Thyroid gland (tissue), 4 donors: ENCODE data around the gene FNIP1. TPM values are rescaled to one million over a fixed set of nuclear protein-coding genes. Genes with fewer than 3 reads are reported as not detected.
"Not testable (repeated sequence)": the region's sequence is repeated elsewhere in the genome, so short reads cannot be mapped to it uniquely, and the experiment has no call there.

Experiments
- DNase-seq, 2 donors: peaks; one replicate each; pipeline ENCODE4 v3.0.0-alpha.2; 2019
- H3K27ac ChIP-seq, 3 donors: fragments of 200-600 bp; sonication (generic); 1 replicate in 2 of 3; 2 replicates in 1 of 3; pipeline ENCODE4 v1.5.1; 2016 to 2019; ENCODE audit warnings: mild to moderate bottlenecking in 1 of 3, moderate library complexity in 1 of 3
- H3K27me3 ChIP-seq: fragments of 200-600 bp; sonication (generic); one replicate; pipeline ENCODE4 v1.5.1; 2019
- H3K36me3 ChIP-seq, 2 donors: fragments of 200-600 bp; sonication (generic); one replicate each; pipeline ENCODE4 v1.5.1; 2016 to 2019
- H3K4me1 ChIP-seq, 2 donors: fragments of 200-600 bp; sonication (generic); one replicate each; pipeline ENCODE4 v1.5.1; 2017 to 2019
- H3K4me3 ChIP-seq, 3 donors: fragments of 200-600 bp; sonication (generic); replicated peaks in 1 of 3; 1 replicate in 2 of 3; 2 replicates in 1 of 3; pipeline ENCODE4 v1.5.1; 2016; ENCODE audit warnings: mild to moderate bottlenecking in 1 of 3
- H3K9me3 ChIP-seq: fragments of 200-600 bp; sonication (generic); one replicate; pipeline ENCODE4 v1.5.1; 2017
- POLR2A ChIP-seq, 2 donors: fragments of 450-650 bp; IDR thresholded peaks; one replicate each; pipeline ENCODE4 v1.6.1; 2017; ENCODE audit warnings: antibody characterized with exemption in 2 of 2, mild to moderate bottlenecking in 2 of 2, moderate library complexity in 1 of 2
- WGBS, 2 donors: methylation state at CpG; one replicate each; pipeline ENCODE4 v1.1.5; 2017; 5-methylcytosine and 5-hydroxymethylcytosine counted together
- intact Hi-C: fragments of 100-400 bp; cut with DNase I; formaldehyde crosslinking; loops from one replicate; pipeline ENCODE4 v1.15.1; 2023
- total RNA-seq, 4 donors: library from RNA; depleted of rRNA; stranded (reverse); fragments of >200 nt; gene quantifications; one replicate each; pipeline ENCODE4 v1.2.3, GENCODE V29; 2016
- TF ChIP-seq, protein P1 (sequence below), 6 experiments: fragments of 200-600 bp in 3 of 6; fragments of 450-650 bp in 3 of 6; sonication (generic) in 3 of 6; IDR thresholded peaks; one replicate each; pipeline ENCODE4 v1.5.1; 2016 to 2019; ENCODE audit warnings: antibody characterized with exemption in 6 of 6, mild to moderate bottlenecking in 2 of 6, inconsistent platforms in 1 of 6, moderate library complexity in 1 of 6

The FNIP1 gene
- total RNA-seq: 10 to 100 TPM; 55.3 to 91.7 (median 65.3) TPM

DNA sequence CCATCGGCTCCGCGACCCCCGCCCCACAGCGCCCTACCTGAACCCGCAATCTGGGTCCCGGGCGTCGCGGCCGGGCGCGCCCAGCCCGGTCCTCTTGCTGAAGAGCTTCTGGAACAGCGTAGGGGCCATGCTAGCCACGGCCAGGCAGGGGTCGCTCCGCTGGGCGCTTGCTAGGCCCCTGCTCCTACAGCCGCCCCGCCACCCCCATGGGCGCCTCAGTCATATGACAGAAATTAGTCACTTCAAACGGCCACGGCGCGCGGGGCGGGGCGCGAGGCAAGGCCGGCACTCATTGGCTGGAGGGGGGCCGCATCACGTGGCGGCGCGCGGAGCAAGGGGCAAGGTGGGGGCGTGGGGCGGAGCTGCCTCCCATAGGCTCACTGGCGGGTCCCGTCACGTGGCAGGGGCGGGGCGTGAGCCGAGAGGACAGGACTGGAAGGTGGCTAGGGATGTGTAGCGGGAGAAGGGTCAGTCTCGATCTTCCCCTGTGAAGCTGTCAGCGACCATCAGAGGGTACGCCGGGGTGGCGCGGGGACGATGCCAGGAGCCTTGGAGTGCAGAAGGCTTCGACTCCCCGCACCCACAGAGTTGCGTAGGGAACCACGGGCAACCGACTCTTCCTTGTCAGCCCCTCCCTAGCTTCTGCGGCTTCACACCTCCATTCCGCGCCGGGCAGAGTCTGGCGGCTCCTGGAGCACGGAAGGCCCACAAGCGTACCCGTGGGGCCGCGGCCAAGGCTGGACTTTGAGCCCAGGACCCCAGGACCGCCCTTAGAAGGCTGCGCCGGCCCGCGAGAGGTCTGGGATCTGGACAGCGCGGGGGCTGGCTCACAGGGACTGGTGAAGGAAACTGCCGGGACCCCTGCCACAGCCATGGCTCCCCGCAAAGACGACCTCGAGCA is at the start of gene FNIP1:
Gene FNIP1 (minus strand): TSS at position 225 of the 901 bp plus-strand sequence. CDS start 96 bp downstream, at position 129.
- TF ChIP-seq, protein P1, sequence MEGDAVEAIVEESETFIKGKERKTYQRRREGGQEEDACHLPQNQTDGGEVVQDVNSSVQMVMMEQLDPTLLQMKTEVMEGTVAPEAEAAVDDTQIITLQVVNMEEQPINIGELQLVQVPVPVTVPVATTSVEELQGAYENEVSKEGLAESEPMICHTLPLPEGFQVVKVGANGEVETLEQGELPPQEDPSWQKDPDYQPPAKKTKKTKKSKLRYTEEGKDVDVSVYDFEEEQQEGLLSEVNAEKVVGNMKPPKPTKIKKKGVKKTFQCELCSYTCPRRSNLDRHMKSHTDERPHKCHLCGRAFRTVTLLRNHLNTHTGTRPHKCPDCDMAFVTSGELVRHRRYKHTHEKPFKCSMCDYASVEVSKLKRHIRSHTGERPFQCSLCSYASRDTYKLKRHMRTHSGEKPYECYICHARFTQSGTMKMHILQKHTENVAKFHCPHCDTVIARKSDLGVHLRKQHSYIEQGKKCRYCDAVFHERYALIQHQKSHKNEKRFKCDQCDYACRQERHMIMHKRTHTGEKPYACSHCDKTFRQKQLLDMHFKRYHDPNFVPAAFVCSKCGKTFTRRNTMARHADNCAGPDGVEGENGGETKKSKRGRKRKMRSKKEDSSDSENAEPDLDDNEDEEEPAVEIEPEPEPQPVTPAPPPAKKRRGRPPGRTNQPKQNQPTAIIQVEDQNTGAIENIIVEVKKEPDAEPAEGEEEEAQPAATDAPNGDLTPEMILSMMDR (IDR thresholded peaks at IDR 0.05): no peak
- TF ChIP-seq POLR2A (IDR thresholded peaks at IDR 0.05): peak; percentile 88 to 97
- intact Hi-C loops: loop anchor here (10.0 kb wide), 1 partner anchor 162 kb away; the partner anchor contains the start of gene RAPGEF6
- Histone ChIP-seq H3K4me1 (peaks cover 6 to 8% of the 10 kb centered on the region in 2 donors), H3K27me3 (no peaks in the 10 kb centered on the region), H3K9me3 (no peaks in the 10 kb centered on the region), H3K27ac (peak within 1 kb of the TSS; percentile 99 to 100 (median 100)), H3K36me3 (no peaks in the 10 kb centered on the region), H3K4me3 (peak within 1 kb of the TSS; percentile 49 to 98 (median 56))
- WGBS, 2 donors: 1 to 2% methylated on average over 29 to 52 of the region's 79 CpGs
- peak; percentile 100 for DNase-seq

DNA sequence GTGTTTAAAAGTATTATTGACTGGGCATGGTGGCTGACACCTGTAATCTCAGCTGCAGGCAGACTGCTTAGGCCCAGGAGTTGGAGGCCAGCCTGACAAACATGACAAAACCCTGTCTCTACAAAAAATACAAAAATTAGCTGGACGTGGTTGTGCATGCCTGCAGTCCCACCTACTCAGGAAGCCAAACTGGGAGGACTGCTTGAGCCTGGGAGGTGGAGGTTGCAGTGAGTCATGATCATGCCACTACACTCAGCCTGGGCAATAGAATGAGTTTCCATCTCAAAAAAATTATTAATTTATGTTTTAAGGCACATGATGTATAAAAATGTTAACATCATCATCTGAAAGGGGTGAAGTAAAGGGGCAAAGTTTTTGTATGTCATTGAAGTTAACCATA is 49.7 kb upstream of the FNIP1 start:
- Histone ChIP-seq H3K27me3 (no peaks in the 10 kb centered on the region), H3K9me3 (no peaks in the 10 kb centered on the region), H3K4me1 (no peaks in the 10 kb centered on the region), H3K4me3 (no peak overlapping the region), H3K27ac (no peak overlapping the region), H3K36me3 (no peaks in the 10 kb centered on the region)
- intact Hi-C loops: no loop called here
- 58 to 75% methylated on average over 1 of the region's 1 CpG for WGBS, 2 donors
- DNase-seq: no peak
- TF ChIP-seq, protein P1 (IDR thresholded peaks at IDR 0.05): no peak
- no peak for TF ChIP-seq POLR2A (IDR thresholded peaks at IDR 0.05)

DNA sequence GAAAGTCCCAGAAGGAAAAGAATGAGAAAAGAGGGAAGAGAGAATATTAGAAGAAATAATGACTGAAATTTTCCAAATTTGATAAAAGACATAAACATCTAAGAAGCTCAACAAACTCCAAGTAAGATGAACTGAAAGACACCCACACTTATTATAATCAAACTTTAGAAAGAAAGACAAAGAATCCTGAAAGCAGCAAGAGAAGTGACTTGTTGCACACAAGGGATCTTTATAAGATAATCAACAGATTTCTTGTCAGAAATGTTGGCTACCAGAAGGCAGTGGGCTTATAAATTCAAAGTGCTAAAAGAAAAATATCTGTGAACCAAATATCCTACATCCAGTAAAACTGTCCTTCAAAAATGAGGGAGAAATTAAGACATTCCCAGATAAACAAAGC is 49.0 kb upstream of the FNIP1 start:
- no peak for TF ChIP-seq POLR2A (IDR thresholded peaks at IDR 0.05)
- TF ChIP-seq, protein P1 (IDR thresholded peaks at IDR 0.05): no peak
- Histone ChIP-seq H3K4me1 (no peaks in the 10 kb centered on the region), H3K36me3 (no peaks in the 10 kb centered on the region), H3K4me3 (no peak overlapping the region), H3K9me3 (no peaks in the 10 kb centered on the region), H3K27me3 (no peaks in the 10 kb centered on the region), H3K27ac (no peak overlapping the region)
- no peak for DNase-seq
- intact Hi-C loops: no loop called here

DNA sequence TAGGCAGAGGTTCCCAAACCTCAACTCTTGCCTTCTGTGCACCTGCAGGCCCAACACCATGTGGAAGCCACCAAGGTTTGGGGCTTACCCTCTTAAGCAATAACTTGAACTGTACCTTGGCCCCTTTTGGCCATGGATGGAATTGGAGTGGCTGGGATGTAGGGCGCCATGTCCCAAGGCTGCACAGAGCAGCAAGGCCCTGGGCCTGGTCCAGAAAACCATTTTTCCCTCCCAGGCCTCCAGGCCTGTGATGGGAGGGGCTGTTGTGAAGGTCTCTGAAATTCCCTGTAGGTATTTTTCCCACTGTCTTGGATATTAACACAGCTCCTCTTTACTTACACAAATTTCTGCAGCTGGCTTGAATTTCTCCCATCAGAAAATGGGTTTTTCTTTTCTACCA is 46.2 kb upstream of the FNIP1 start:
- intact Hi-C loops, DNase-seq, H3K36me3 ChIP-seq, H3K27me3 ChIP-seq, H3K4me1 ChIP-seq, H3K9me3 ChIP-seq, H3K4me3 ChIP-seq, H3K27ac ChIP-seq: not testable (repeated sequence)
- WGBS, 2 donors: 80 to 100% methylated on average over 1 of the region's 1 CpG

DNA sequence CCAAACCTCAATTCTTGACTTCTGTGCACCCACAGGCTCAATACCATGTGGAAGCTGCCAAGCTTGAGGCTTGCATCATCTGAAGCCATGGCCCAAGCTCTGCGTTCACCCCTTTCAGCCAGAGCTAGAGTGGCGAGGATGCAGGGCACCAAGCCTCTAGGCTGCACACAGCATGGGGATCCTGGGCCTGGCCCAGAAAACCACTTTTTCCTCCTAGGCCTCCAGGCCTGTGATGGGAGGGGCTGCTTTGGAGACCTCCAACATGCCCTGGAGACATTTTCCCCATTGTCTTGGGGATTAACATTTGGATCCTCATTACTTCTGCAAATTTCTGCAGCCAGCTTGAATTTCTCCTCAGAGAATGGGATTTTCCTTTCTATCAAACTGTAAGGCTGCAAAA is 35.9 kb upstream of the FNIP1 start:
- DNase-seq, H3K4me3 ChIP-seq, H3K9me3 ChIP-seq, H3K27me3 ChIP-seq, intact Hi-C loops, H3K4me1 ChIP-seq, H3K36me3 ChIP-seq, H3K27ac ChIP-seq: not testable (repeated sequence)
- 89 to 100% methylated on average over 2 of the region's 2 CpGs for WGBS, 2 donors

DNA sequence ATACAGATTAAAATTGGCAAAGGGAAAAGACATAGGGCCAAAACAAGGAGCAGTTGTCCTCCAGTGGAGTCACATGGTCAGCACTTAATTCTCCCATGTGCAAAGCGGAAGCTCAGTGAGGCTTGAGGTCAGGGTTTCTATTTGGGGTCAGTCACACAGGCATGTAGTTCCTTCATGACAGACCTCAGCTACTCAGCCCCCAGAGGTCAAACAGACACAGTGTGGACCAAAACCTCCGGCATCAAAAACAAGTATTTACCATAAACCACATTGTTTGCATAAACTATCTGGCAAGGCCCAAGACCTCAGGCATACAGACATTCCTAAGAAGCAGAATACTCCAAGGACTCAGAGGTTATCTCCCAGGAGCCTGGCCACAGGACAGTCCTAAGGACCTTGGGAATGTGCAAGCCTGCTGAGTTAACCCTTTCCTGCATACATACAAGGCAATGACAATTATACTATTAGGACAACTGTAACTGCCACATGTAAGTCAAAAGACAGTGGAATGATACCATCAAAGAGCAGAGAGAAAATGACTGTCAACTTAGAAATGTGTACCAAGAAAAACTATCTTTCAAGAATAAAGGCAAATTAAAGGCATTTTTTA is 28.7 kb upstream of the FNIP1 start:
- no peak for DNase-seq
- Histone ChIP-seq H3K4me3 (no peak overlapping the region), H3K27ac (no peak overlapping the region), H3K9me3 (no peaks in the 10 kb centered on the region), H3K27me3 (no peaks in the 10 kb centered on the region), H3K4me1 (no peaks in the 10 kb centered on the region), H3K36me3 (no peaks in the 10 kb centered on the region)
- TF ChIP-seq POLR2A (IDR thresholded peaks at IDR 0.05): no peak
- TF ChIP-seq, protein P1 (IDR thresholded peaks at IDR 0.05): no peak
- intact Hi-C loops: no loop called here
- WGBS, 2 donors: 57 to 79% methylated on average over 2 of the region's 2 CpGs
